GM12892 (cell line): ENCODE data around the gene VPS13D.

Experiments
- POLR2A ChIP-seq: IDR thresholded peaks from 2 replicates; pipeline ENCODE4 v1.6.1; 2011; ENCODE audit warnings: low read depth, low read length, control low read depth
- POLR2AphosphoS5 ChIP-seq: IDR thresholded peaks from 2 replicates; pipeline ENCODE4 v1.6.1; 2011; ENCODE audit warnings: low read depth, low read length, control low read depth
- TAF1 ChIP-seq: IDR thresholded peaks from 2 replicates; pipeline ENCODE4 v1.6.1; 2011; ENCODE audit warnings: low read depth, mild to moderate bottlenecking, control low read depth, low read length, borderline replicate concordance

GRCh38 chr1:12503709-12504108, 273.9 kb downstream of the VPS13D start:
- TF ChIP-seq POLR2A: no peak
- no peak for TF ChIP-seq POLR2AphosphoS5
- no peak for TF ChIP-seq TAF1
